HG02759 (cell line): ENCODE measurements around the gene USP5.

Source experiments
- ATAC-seq: cut with Tn5 transposase; IDR thresholded peaks from one replicate; pipeline ENCODE4 v1.9.1; 2021; ENCODE audit warnings: mild to moderate bottlenecking, moderate library complexity; ENCODE audit not compliant: unreplicated experiment

Gene USP5, protein sequence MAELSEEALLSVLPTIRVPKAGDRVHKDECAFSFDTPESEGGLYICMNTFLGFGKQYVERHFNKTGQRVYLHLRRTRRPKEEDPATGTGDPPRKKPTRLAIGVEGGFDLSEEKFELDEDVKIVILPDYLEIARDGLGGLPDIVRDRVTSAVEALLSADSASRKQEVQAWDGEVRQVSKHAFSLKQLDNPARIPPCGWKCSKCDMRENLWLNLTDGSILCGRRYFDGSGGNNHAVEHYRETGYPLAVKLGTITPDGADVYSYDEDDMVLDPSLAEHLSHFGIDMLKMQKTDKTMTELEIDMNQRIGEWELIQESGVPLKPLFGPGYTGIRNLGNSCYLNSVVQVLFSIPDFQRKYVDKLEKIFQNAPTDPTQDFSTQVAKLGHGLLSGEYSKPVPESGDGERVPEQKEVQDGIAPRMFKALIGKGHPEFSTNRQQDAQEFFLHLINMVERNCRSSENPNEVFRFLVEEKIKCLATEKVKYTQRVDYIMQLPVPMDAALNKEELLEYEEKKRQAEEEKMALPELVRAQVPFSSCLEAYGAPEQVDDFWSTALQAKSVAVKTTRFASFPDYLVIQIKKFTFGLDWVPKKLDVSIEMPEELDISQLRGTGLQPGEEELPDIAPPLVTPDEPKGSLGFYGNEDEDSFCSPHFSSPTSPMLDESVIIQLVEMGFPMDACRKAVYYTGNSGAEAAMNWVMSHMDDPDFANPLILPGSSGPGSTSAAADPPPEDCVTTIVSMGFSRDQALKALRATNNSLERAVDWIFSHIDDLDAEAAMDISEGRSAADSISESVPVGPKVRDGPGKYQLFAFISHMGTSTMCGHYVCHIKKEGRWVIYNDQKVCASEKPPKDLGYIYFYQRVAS

GRCh38 chr12:6851921-6852650, at the start of gene USP5:
Gene USP5, plus strand, starts transcription at chr12:6852150. Its CDS starts 30 bp downstream, at chr12:6852180.
- peak; percentile 73 for ATAC-seq

- ATAC-seq: no peak
Measured at GRCh38 chr12:6807170-6807569, 44.8 kb upstream of the USP5 start.

DNA sequence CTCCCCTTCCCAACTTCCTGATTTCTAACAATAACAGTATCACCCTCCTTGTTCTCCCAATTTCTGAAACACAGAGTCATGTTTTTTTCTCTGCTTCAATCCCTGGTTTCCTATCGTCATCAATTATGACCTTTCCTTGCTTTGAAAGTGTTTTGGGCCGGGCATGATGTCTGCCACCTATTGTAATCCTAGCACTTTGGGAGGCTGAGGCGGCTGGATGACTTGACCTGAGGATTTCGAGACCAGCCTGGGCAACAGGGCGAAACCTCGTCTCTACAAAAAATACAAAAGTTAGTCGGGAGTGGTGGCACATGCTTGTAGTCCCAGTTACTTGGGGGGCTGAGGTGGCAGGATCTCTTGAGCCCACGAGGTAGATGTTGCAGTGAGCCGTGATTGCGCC, 42.9 kb upstream of the USP5 start:
- ATAC-seq: no peak

DNA sequence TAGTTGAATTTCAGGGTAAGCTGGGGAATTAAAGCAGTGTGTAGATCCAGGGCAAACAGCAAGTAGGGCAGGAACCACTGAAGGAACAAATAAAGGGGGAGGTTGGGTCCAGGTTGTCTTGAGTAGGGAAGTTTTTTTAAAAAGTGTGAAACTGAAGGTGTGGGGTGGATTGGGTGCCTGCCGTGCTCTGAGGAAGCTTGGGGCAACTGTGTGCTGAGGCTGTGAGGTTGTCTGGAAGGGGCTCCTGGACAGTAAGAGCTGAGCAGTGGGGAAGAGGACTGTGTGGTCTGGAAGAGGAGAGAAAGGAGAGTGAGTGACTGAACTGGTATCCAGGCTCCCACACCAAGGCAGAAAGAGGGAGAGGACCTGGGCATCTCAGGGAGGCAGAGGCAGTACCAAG, 41.2 kb upstream of the USP5 start:
- ATAC-seq: no peak

DNA sequence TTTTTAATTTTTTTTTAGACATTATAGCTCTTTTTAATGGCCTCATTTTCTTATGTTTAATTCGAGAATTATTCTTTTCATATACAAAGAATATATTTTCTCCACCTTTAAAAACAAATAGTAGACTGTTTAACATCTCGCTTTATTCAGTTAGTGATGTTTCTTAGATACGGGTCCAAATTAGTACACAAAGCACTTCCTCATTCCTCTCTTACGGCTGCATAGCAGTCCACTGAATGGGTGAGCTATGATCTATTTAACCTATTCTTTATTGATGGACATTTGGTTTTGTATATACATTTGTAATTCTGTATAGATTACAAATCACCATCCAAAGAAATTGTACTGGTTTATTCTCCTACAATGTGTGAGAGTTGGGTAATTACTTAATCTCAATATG, 38.6 kb upstream of the USP5 start:
- ATAC-seq: no peak

DNA sequence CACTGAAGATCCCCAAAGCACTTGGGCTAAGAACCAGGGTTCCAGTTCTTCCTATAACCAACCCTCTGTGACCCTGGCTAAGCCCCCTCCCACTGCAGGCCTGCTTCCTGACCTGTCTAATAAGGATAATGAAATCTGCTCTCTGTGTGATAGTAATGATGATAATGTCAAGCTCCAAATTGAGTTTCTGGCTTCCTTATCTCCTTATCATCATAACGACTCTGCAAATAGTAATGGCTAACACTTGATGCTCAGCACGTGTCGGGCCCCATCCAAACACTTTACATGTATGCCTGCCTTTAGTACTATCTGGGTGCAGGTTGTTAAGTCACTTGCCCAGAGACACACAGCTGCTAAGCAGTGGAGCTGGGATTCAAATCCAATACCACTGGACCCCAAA, 35.4 kb upstream of the USP5 start:
- no peak for ATAC-seq

DNA sequence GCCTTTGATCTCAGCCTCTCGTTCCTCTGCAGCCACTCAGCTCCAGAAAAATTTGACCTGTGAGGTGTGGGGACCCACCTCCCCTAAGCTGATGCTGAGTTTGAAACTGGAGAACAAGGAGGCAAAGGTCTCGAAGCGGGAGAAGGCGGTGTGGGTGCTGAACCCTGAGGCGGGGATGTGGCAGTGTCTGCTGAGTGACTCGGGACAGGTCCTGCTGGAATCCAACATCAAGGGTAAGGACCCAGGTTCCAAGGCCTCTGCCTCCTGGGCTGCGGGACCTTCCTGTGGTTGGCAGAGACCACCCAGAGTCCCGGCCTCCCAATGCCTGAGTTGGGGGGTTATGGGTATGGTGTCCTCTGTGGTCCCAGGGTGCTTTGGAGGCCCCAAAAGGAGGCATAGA, 34.9 kb upstream of the USP5 start:
- ATAC-seq: no peak

- no peak for ATAC-seq
Measured at GRCh38 chr12:6817662-6818157, 34.2 kb upstream of the USP5 start.

- ATAC-seq: no peak
Measured at GRCh38 chr12:6818222-6818621, 33.7 kb upstream of the USP5 start.

DNA sequence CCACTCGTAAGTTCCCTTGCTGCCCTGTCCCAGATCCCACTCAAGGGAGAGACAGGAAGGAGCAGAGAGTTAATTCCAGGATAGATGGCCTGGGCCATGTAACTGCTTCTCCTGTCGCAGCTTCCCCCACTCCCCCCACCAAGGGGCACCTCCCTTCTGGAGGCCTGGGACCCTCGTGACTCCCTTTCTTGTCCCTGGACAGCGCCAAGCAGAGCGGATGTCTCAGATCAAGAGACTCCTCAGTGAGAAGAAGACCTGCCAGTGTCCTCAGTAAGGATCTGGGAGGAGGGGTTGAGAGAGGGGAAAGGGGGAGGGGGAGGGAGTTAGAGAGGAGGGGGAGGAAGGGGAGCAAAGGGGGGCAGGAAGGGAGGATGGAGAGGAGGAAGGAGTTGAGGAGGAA, 33.3 kb upstream of the USP5 start:
- ATAC-seq: no peak

- no peak for ATAC-seq
Measured at GRCh38 chr12:6819106-6820030, 32.6 kb upstream of the USP5 start.

- no peak for ATAC-seq
Measured at GRCh38 chr12:6820166-6820565, 31.8 kb upstream of the USP5 start.

GRCh38 chr12:6821591-6822425, 30.1 kb upstream of the USP5 start, which contains the start of gene GPR162:
Gene GPR162, plus strand, starts transcription at chr12:6821821. Its CDS starts 2,078 bp downstream, at chr12:6823899.
- no peak for ATAC-seq

- ATAC-seq: no peak
Measured at GRCh38 chr12:6822426-6823135, 29.4 kb upstream of the USP5 start.

DNA sequence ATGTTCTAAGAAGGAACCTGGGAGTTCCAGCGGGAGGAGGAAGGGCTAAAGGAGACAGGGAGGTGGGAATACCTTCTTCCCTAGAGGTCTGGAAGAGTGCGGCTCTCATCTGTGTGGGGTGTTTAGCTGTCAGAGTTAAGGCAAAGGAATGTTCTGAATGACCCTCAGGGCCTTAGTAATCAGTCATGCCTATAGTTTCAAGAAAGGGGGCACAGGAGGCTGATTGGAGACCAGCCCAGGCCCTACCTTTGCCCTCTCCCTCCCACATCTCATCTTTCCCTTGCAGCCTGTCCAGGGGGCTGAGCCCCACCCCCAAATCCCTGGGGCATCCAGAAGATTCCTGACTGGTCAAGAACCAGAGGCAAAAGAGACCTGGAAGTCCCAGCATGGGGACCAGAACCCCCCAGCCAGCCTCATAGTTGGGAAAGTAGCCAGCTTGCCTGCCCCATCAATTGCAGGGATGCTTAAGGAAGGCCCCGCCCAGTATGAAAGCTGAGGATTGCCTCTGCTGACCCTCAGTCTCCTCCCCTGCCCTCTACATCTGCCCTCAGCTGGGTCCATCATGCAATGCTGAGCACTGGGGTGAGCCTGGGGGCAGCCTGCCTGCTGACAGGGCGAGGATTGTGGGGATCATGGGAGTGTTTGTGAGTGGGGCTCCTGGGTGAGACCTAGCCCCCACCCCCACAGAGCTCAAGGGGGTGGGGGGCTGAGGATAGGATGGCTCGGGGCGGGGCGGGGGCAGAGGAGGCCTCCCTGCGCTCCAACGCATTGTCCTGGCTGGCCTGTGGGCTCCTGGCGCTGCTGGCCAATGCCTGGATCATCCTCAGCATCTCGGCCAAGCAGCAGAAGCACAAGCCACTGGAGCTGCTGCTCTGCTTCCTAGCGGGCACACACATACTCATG, 28.5 kb upstream of the USP5 start:
- no peak for ATAC-seq

GRCh38 chr12:6824085-6824775, 27.7 kb upstream of the USP5 start:
- ATAC-seq: no peak

DNA sequence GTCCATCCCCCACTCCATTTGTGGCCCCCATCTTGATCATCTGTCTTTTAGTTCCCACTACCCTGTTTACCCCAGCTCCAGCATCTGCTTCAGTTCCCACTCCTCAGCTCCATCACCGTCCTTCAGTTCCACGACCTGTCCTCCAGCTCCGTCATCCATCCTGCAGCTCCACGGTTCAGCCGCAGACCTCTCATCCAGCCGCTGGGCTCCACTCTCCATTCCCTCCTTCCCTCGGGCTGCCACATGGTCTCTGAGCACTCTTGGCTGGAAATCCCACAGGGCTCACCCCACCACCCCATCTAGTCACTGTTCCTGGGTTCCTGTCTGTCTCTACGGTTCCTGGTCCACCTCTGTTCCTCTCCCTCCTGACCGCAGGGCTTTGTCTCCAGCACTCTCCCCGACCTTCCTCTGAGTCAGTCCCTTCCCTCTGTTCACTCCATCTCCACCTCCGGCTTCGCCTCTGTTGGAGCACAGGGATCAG, 27.0 kb upstream of the USP5 start:
- no peak for ATAC-seq
